Measurements from ENCODE around the gene PIP4P1.

- TF ChIP-seq, protein P1, sequence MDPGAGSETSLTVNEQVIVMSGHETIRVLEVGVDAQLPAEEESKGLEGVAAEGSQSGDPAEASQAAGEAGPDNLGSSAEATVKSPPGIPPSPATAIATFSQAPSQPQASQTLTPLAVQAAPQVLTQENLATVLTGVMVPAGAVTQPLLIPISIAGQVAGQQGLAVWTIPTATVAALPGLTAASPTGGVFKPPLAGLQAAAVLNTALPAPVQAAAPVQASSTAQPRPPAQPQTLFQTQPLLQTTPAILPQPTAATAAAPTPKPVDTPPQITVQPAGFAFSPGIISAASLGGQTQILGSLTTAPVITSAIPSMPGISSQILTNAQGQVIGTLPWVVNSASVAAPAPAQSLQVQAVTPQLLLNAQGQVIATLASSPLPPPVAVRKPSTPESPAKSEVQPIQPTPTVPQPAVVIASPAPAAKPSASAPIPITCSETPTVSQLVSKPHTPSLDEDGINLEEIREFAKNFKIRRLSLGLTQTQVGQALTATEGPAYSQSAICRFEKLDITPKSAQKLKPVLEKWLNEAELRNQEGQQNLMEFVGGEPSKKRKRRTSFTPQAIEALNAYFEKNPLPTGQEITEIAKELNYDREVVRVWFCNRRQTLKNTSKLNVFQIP (CRISPR knock-in tag; IDR thresholded peaks at IDR 0.05; ENCODE audit: borderline replicate concordance, low read depth) = no peak
- TF ChIP-seq TOX (CRISPR knock-in tag; IDR thresholded peaks at IDR 0.05; ENCODE audit: borderline replicate concordance) = no peak
Observed at GRCh38 chr14:20470603-20470901, 9.3 kb upstream of the PIP4P1 start.

Measured in SK-N-SH treated with all-trans-retinoic acid at 6 μM for 48 hours (cell line).